ENCODE measurements around the gene MOV10.

The MOV10 gene

GRCh38 chr1:112706505-112707220 is 32.2 kb downstream of the MOV10 start, which contains the start of gene RHOC (continued):
- TF ChIP-seq BCL11A (tag by site-specific recombination; IDR thresholded peaks at IDR 0.05; ENCODE audit: low read depth) (no peak), ZNF335 (tag by site-specific recombination; conservative IDR thresholded peaks at IDR 0.05) (peak; percentile 22; the same call in 1 of the 2 replicates), ZNF16 (tag by site-specific recombination; IDR thresholded peaks at IDR 0.05; ENCODE audit: low read depth) (no peak), KLF8 (tag by site-specific recombination; IDR thresholded peaks at IDR 0.05) (peak; percentile 71; the same call in 1 of the 2 replicates), ZNF639 (tag by site-specific recombination; IDR thresholded peaks at IDR 0.05) (no peak), SP2 (tag by site-specific recombination; IDR thresholded peaks at IDR 0.05) (peak; percentile 84), ZNF521 (tag by site-specific recombination; IDR thresholded peaks at IDR 0.05) (no peak), CTCF (tag by site-specific recombination; IDR thresholded peaks at IDR 0.05) (no peak), ZNF211 (tag by site-specific recombination; IDR thresholded peaks at IDR 0.05; ENCODE audit: low read depth) (no peak), ZNF140 (tag by site-specific recombination; IDR thresholded peaks at IDR 0.05) (no peak), OSR2 (tag by site-specific recombination; IDR thresholded peaks at IDR 0.05) (no peak), KLF9 (tag by site-specific recombination; IDR thresholded peaks at IDR 0.05; ENCODE audit: low read depth) (peak; percentile 42; the same call in 1 of the 2 replicates), ZNF239 (tag by site-specific recombination; IDR thresholded peaks at IDR 0.05) (no peak), ZNF488 (tag by site-specific recombination; IDR thresholded peaks at IDR 0.05) (no peak), ZBTB17 (tag by site-specific recombination; IDR thresholded peaks at IDR 0.05) (peak; percentile 53), KLF1 (tag by site-specific recombination; IDR thresholded peaks at IDR 0.05) (peak; percentile 52; the same call in 1 of the 2 replicates), ZNF214 (tag by site-specific recombination; IDR thresholded peaks at IDR 0.05; ENCODE audit: borderline replicate concordance) (no peak), HOXA7 (CRISPR knock-in tag; IDR thresholded peaks at IDR 0.05; ENCODE audit: borderline replicate concordance) (no peak), ZFP37 (tag by site-specific recombination; IDR thresholded peaks at IDR 0.05) (no peak; the same call in 1 of the 2 replicates), ZNF404 (tag by site-specific recombination; IDR thresholded peaks at IDR 0.05) (no peak), BCL11B (tag by site-specific recombination; IDR thresholded peaks at IDR 0.05; ENCODE audit: low read depth) (peak; percentile 4; the same call in 1 of the 2 replicates), ZNF2 (tag by site-specific recombination; IDR thresholded peaks at IDR 0.05) (0 out of 2 replicates have a peak, but pooled peaks have one; percentile 15), ZNF501 (tag by site-specific recombination; IDR thresholded peaks at IDR 0.05) (0 out of 2 replicates have a peak, but pooled peaks have one; percentile 49), ZIC2 (tag by site-specific recombination; IDR thresholded peaks at IDR 0.05) (peak; percentile 93), ZNF473 (tag by site-specific recombination; IDR thresholded peaks at IDR 0.05) (0 out of 2 replicates have a peak, but pooled peaks have one; percentile 74), ZNF626 (tag by site-specific recombination; IDR thresholded peaks at IDR 0.05) (no peak), ZNF433 (tag by site-specific recombination; IDR thresholded peaks at IDR 0.05; ENCODE audit: low read depth) (no peak), ZFHX2 (tag by site-specific recombination; conservative IDR thresholded peaks at IDR 0.05) (peak; percentile 56), ZFP3 (tag by site-specific recombination; IDR thresholded peaks at IDR 0.05; ENCODE audit: low read depth) (no peak), ZNF121 (tag by site-specific recombination; IDR thresholded peaks at IDR 0.05) (peak; percentile 9; the same call in 1 of the 2 replicates), ZNF792 (tag by site-specific recombination; IDR thresholded peaks at IDR 0.05) (no peak), ZNF513 (tag by site-specific recombination; IDR thresholded peaks at IDR 0.05) (no peak), ZNF202 (tag by site-specific recombination; IDR thresholded peaks at IDR 0.05; ENCODE audit: borderline replicate concordance) (no peak), EGR2 (tag by site-specific recombination; IDR thresholded peaks at IDR 0.05; ENCODE audit: low read depth) (peak; percentile 48; the same call in 1 of the 2 replicates), ZNF629 (tag by site-specific recombination; IDR thresholded peaks at IDR 0.05) (no peak)
